HG03025 (cell line): ENCODE data around the gene POFUT1.
"Not testable (repeated sequence)": the region's sequence is repeated elsewhere in the genome, so short reads cannot be mapped to it uniquely, and the experiment has no call there.

Experiments
- ATAC-seq: cut with Tn5 transposase; IDR thresholded peaks from one replicate; pipeline ENCODE4 v1.9.1; 2021; ENCODE audit warnings: mild to moderate bottlenecking, moderate library complexity; ENCODE audit not compliant: unreplicated experiment, low FRiP score

Gene POFUT1

DNA sequence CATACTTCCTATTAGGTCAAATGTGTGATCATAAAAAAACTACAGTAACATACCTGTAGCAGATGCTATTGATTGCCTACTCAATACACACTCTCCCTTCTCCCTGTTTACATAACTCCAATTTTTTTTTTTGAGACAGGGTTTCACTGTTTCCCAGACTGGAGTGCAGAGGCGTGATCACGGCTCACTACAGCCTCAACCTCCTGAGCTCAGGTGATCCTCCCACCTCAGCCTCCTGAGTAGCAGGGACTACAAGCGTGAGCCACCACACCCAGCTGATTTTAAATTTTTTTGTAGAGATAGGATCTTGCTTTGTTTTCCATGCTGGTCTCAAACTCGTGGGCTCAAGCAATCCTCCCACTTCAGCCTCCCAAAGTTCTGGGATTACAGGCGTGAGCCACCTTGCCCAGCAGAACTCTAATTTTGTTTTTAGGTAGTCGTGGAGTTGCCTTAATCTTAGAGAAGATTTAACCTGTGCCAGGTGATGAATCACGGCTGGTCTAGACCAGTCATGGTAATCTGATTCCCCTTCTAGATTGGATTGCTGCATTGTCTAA lies 55.8 kb downstream of the POFUT1 start:
- no peak for ATAC-seq

GRCh38 chr20:32271620-32272019 lies 63.9 kb downstream of the POFUT1 start:
- ATAC-seq, result no peak

DNA sequence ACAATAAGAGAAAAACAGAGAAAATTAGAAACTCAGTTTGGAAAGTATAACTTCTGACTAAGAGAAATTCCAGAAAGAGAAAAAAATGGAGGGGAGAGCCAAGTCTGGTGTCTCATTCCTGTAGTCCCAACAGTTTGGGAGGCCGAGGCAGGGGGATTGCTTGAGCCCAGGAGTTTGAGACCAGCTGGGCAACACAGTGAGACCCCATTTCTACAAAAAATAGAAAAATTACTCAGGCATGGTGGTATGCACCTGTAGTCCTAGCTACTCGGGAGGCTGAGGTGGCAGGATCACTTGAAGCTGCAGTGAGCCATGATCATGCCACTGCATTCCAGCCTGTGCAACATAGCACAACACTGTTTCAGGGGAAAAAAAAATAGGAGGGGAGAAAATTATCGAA lies 66.7 kb downstream of the POFUT1 start:
- no peak for ATAC-seq

DNA sequence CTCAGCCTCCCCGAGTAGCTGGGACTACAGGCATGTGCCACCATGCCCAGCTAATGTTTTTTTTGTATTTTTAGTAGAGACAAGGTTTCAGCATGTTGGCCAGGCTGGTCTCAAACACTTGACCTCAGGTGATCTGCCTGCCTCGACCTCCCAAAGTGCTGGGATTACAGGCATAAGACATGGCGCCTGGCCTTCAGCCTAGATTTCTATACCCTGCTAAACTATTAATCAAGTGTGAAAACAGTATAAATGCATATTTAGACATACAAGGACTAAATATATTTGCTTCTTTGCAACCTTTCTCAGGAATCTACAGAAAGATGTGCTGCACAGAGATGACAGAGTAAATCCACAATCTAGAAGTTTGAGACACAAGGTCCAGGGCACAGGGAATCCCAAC lies 67.5 kb downstream of the POFUT1 start:
- ATAC-seq, result not testable (repeated sequence)

DNA sequence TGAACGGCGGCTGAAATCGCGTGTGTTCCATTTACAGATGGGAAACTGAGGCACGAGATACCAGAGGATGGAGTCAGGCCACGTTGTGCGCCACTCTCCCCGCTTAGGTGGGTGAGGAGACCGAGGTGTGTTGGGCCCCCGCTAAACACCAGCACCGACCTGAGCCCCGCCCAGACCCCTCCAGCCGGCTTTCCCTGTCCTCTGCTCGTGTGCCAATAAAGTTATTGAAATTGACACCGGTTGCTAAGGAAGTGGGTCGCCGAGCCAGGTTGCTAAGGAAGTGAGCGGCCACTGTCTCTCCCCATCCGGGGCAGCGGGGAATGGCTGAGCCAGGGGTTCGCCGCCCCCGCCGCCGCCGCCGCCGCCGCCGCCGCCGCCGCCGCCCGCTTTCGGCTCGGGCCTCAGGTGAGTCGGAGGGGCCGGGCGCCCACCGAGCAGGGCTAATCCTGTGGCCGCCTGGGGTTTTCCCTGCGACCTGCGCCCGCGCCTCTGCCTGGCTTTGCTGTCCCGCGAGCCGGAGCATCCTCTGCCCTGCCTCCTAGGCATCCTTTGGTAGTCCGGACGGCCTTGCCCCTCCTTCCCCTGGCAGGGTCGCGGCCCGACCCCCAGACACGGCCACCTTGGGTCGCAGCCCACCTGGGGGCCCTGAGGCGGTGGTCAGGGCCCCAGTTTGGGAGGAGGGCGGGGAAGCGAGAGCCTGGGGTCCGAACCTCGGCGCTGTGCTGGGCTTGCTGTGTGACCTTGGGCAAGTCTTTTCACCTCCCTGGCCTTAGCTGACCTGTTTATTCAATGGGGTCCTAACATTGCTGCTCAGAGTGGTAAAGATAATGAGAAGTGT lies 69.9 kb downstream of the POFUT1 start, which contains the start of gene KIF3B:
KIF3B (plus strand) TSS at position 291 of the 838 bp plus-strand sequence. CDS start 32,127 bp downstream, outside the sequence.
- ATAC-seq, result peak; percentile 69

GRCh38 chr20:32278199-32278643 lies 70.5 kb downstream of the POFUT1 start:
- ATAC-seq, result no peak

DNA sequence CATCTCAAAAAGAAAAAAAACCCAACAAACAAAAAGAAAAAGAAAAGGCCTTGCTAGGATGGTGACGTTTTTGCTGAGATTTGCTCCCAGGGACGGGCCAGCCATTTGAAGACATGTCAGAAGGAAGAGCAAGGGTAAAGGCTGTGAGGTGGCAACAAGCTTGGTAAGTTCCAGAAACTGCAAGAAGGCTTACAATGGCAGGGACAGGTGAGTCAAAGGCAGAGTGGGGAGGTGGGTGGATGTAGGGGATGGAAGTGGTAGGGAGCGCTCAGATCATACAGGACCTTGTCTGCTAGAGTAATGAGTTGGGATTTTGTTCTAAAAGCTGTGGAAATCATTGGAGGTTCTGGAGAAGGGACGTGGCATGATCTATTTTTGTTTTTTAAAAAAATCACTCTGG lies 74.0 kb downstream of the POFUT1 start:
- no peak for ATAC-seq

DNA sequence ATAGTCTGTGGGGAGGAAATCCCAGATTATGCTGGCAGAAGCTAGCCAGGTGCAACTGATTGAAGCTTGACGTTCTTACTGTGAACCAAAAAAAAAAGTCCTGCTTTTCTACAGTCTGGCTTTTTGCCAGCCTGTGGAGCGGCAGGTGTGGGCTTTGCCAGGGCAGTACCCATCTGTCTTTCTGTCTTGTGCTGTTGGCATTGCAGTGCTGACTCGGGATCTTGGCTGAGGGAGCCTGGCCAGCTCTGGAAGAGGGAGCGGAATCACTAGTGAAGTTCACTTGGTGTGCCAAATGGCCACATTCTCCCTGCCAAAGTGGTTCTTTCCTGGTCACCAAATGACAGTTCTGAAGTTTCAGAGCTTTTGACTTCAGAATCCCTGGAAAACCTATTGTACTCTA lies 74.8 kb downstream of the POFUT1 start:
- ATAC-seq, result no peak

- no peak for ATAC-seq
Observed at GRCh38 chr20:32285082-32285620, 77.5 kb downstream of the POFUT1 start.

GRCh38 chr20:32285621-32286371 lies 78.1 kb downstream of the POFUT1 start:
- ATAC-seq, result no peak

DNA sequence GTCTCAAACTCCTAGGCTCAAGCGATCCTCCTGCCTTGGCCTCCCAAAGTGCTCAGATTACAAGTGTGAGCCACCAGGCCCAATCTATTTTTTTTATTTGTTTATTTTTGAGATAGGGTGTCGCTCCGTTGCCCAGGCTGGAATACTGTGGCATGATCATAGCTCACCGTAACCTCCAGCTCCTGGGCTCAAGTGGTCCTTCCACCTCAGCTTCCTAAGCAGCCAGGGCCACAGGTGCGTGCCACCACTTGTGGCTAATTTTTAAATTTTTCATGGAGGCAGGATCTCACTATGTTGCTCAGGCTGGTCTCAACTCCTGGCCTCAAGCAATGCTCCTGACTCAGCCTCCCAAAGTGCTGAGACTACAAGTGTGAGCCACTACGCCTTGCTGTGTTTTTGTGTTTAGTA lies 79.6 kb downstream of the POFUT1 start:
- no peak for ATAC-seq
